Tibial artery (tissue), 4 donors: ENCODE data around the gene RGS7.

Experiments
- DNase-seq, 2 donors: peaks; one replicate each; pipeline ENCODE4 v3.0.0-alpha.2; 2019
- H3K27ac ChIP-seq, 2 donors: fragments of 200-600 bp; sonication (generic) in 1 of 2; 1 replicate in 1 of 2; 2 replicates in 1 of 2; pipeline ENCODE4 v1.5.1; 2018 to 2019; ENCODE audit warnings: mild to moderate bottlenecking in 1 of 2
- H3K27me3 ChIP-seq, 2 donors: fragments of 200-600 bp; sonication (generic) in 1 of 2; one replicate each; pipeline versions ENCODE4 v1.5.1 to v1.6.0; 2016 to 2019
- H3K36me3 ChIP-seq, 3 donors: fragments of 200-600 bp; sonication (generic) in 2 of 3; one replicate each; pipeline ENCODE4 v1.5.1; 2016 to 2019; ENCODE audit warnings: mild to moderate bottlenecking in 2 of 3
- H3K4me1 ChIP-seq, 4 donors: fragments of 200-600 bp; sonication (generic) in 2 of 4; 1 replicate in 3 of 4; 2 replicates in 1 of 4; pipeline ENCODE4 v1.5.1; 2016 to 2019
- H3K4me3 ChIP-seq, 2 donors: fragments of 200-600 bp; sonication (generic) in 1 of 2; 1 replicate in 1 of 2; 2 replicates in 1 of 2; pipeline ENCODE4 v1.5.1; 2018 to 2019; ENCODE audit warnings: mild to moderate bottlenecking in 2 of 2
- H3K9me3 ChIP-seq, 3 donors: fragments of 200-600 bp; sonication (generic) in 1 of 3; one replicate each; pipeline ENCODE4 v1.5.1; 2016 to 2019
- CTCF ChIP-seq, 2 experiments: fragments of 200-600 bp in 1 of 2; fragments of 450-650 bp in 1 of 2; IDR thresholded peaks; one replicate each; pipeline ENCODE4 v1.5.1; 2017 to 2019; ENCODE audit warnings: antibody characterized with exemption in 2 of 2, mild to moderate bottlenecking in 1 of 2, moderate library complexity in 1 of 2
- intact Hi-C: fragments of 100-400 bp; cut with DNase I; formaldehyde crosslinking; loops from one replicate; pipeline ENCODE4 v1.15.0; 2023; ENCODE audit warnings: low total_unique reads

Gene RGS7

GRCh38 chr1:240829487-240829886 is 527.5 kb downstream of the RGS7 start:
- H3K4me1 ChIP-seq = no peaks in the 10 kb centered on the region
- TF ChIP-seq CTCF (IDR thresholded peaks at IDR 0.05) = no peak
- no peaks in the 10 kb centered on the region for H3K27me3 ChIP-seq
- H3K27ac ChIP-seq = no peak overlapping the region
- intact Hi-C loops = no loop called here
- DNase-seq = no peak
- no peaks in the 10 kb centered on the region for H3K9me3 ChIP-seq
- no peak overlapping the region for H3K4me3 ChIP-seq
- no peaks in the 10 kb centered on the region for H3K36me3 ChIP-seq

DNA sequence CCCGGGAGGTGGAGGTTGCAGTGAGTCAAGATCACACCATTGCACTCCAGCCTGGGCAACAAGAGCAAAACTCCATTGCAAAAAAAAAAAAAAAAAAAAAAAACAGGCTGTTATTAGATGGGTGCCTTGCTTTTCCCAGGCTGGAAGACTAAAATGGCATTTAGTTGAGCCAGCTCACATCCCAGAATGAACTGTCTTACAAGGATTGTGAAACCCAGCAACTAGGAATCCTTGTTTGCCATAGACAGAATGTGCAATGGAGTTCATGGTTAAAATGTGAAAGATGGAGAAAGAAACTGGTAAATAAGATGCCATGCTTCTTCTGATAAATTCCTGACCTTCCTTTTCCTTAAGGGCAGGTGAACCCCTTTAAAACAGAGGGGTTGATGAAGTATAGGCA is 529.2 kb downstream of the RGS7 start:
- intact Hi-C loops = no loop called here

DNA sequence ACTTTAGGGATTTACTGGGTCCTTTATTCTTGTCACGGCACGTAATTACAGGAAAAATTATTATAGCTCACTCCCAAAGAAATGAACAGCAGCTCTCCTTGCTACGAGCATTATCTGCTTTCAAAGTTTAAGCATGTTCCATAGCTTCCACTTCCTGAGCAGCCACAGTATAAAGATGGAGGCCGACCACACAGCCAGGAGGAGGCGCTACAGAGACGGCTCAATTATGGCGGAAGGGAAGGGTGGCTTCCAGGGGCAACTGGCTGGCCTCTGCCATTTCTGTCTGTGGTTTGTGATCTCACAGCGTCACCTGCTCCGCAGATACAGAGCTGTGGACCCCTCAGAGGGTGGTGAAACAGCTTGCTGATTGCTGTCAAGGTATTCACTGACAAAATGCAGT is 532.8 kb downstream of the RGS7 start:
- Histone ChIP-seq H3K4me1 (no peaks in the 10 kb centered on the region), H3K36me3 (no peaks in the 10 kb centered on the region), H3K4me3 (no peak overlapping the region), H3K27ac (no peak overlapping the region), H3K27me3 (no peaks in the 10 kb centered on the region), H3K9me3 (no peaks in the 10 kb centered on the region)
- intact Hi-C loops = no loop called here
- no peak for TF ChIP-seq CTCF (IDR thresholded peaks at IDR 0.05)
- no peak for DNase-seq

More for the DNA sequence above, 529.2 kb downstream of the RGS7 start:
- H3K27ac ChIP-seq = no peak overlapping the region
- no peaks in the 10 kb centered on the region for H3K4me1 ChIP-seq
- H3K9me3 ChIP-seq = no peaks in the 10 kb centered on the region
- H3K4me3 ChIP-seq = no peak overlapping the region
- no peak for TF ChIP-seq CTCF (IDR thresholded peaks at IDR 0.05)
- DNase-seq = no peak
- no peaks in the 10 kb centered on the region for H3K36me3 ChIP-seq
- H3K27me3 ChIP-seq = no peaks in the 10 kb centered on the region

DNA sequence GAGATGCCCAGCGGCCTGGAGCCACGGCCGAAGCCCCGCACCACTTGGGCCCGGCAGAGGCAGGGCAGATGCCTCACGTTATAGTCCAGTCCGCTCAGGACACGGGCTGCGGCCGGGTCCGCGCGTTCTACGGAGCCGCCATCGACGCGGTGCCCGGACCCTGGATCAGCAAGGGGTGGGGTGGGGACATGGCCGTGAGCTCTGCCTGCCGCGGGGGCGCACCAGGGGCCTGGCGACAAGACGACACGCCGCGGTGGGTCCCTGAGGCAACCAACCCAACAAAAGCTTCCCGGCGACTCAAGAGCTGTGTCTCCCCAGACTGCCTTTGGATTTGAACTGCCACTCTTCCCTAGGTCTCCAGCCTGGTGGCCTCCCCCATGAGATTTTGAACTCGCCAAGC is 533.6 kb downstream of the RGS7 start:
- Histone ChIP-seq H3K9me3 (no peaks in the 10 kb centered on the region), H3K27ac (no peak overlapping the region), H3K4me3 (no peak overlapping the region), H3K27me3 (no peaks in the 10 kb centered on the region), H3K4me1 (no peaks in the 10 kb centered on the region), H3K36me3 (no peaks in the 10 kb centered on the region)
- TF ChIP-seq CTCF (IDR thresholded peaks at IDR 0.05) = no peak
- intact Hi-C loops = no loop called here
- DNase-seq = no peak

GRCh38 chr1:240821925-240822324 is 535.1 kb downstream of the RGS7 start:
- no peak overlapping the region for H3K27ac ChIP-seq
- no peak for TF ChIP-seq CTCF (IDR thresholded peaks at IDR 0.05)
- no peaks in the 10 kb centered on the region for H3K27me3 ChIP-seq
- H3K36me3 ChIP-seq = no peaks in the 10 kb centered on the region
- H3K4me1 ChIP-seq = no peaks in the 10 kb centered on the region
- no peak overlapping the region for H3K4me3 ChIP-seq
- intact Hi-C loops = no loop called here
- H3K9me3 ChIP-seq = no peaks in the 10 kb centered on the region
- no peak for DNase-seq

- DNase-seq = no peak
- no peaks in the 10 kb centered on the region for H3K36me3 ChIP-seq
- H3K27me3 ChIP-seq = no peaks in the 10 kb centered on the region
- TF ChIP-seq CTCF (IDR thresholded peaks at IDR 0.05) = no peak
- intact Hi-C loops = no loop called here
- H3K9me3 ChIP-seq = no peaks in the 10 kb centered on the region
- no peak overlapping the region for H3K4me3 ChIP-seq
- no peak overlapping the region for H3K27ac ChIP-seq
- H3K4me1 ChIP-seq = no peaks in the 10 kb centered on the region
Observed at GRCh38 chr1:240820816-240821215, 536.2 kb downstream of the RGS7 start.
